ENCODE results near the gene SNRPA1. TPM values are rescaled to one million over a fixed set of nuclear protein-coding genes. Genes with fewer than 3 reads are reported as not detected.
A peak's percentile ranks its signal among the peaks of the same experiment; 100 is the strongest.
"Not testable (repeated sequence)": the region's sequence is repeated elsewhere in the genome, so short reads cannot be mapped to it uniquely, and the experiment has no call there.

Gene SNRPA1
- total RNA-seq, 4 donors from 2014 or later = 29.7 to 57.1 (median 47.5) TPM

DNA sequence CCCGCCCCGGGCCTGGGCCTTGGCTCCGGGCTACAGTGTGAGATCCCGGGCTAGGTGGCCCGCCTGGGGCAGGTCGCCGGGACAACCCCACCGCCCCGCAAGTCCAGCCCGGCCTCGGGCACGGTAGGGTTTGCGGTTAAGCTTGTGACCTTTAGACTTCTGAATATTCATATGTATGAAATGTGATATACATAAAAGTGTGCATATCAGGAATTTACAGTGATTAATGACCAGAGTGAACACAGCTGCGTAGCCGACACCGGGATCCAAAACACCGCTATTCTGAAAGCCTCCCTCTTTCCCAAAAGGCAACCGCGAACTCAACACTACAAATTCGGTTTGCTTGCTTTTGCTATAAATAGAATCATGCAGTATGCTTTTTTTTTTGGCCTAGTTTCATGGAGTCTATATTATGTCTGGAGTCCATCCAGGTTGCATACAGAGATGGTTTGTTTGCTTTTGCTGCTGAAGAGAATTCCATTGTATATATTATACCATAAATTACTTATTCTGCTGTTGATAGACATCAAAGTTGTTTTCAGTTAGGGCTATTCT lies 636 bp upstream of the SNRPA1 start:
- WGBS, 2 donors = 4% methylated on average over 7 to 9 of the region's 20 CpGs
- TF ChIP-seq POLR2A (IDR thresholded peaks at IDR 0.05) = no peak
- TF ChIP-seq, protein P1, sequence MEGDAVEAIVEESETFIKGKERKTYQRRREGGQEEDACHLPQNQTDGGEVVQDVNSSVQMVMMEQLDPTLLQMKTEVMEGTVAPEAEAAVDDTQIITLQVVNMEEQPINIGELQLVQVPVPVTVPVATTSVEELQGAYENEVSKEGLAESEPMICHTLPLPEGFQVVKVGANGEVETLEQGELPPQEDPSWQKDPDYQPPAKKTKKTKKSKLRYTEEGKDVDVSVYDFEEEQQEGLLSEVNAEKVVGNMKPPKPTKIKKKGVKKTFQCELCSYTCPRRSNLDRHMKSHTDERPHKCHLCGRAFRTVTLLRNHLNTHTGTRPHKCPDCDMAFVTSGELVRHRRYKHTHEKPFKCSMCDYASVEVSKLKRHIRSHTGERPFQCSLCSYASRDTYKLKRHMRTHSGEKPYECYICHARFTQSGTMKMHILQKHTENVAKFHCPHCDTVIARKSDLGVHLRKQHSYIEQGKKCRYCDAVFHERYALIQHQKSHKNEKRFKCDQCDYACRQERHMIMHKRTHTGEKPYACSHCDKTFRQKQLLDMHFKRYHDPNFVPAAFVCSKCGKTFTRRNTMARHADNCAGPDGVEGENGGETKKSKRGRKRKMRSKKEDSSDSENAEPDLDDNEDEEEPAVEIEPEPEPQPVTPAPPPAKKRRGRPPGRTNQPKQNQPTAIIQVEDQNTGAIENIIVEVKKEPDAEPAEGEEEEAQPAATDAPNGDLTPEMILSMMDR (IDR thresholded peaks at IDR 0.05) = no peak
- intact Hi-C loops (cut with DNase I) = loop anchor here (5.0 kb wide), 1 partner anchor 352 kb away; no protein-coding TSS in a partner anchor
- H3K4me1 ChIP-seq = peaks cover 6 to 47% (median 25%) of the 10 kb centered on the region in 3 donors
- peak overlapping the region; percentile 91 to 99 (median 94) for H3K27ac ChIP-seq
- peaks cover 0 to 14% (median 0%) of the 10 kb centered on the region in 3 donors for H3K36me3 ChIP-seq
- H3K9me3 ChIP-seq = no peaks in the 10 kb centered on the region
- H3K27me3 ChIP-seq = no peaks in the 10 kb centered on the region
- DNase-seq = no peak
- peak overlapping the region; percentile 73 to 94 (median 82) for H3K4me3 ChIP-seq

DNA sequence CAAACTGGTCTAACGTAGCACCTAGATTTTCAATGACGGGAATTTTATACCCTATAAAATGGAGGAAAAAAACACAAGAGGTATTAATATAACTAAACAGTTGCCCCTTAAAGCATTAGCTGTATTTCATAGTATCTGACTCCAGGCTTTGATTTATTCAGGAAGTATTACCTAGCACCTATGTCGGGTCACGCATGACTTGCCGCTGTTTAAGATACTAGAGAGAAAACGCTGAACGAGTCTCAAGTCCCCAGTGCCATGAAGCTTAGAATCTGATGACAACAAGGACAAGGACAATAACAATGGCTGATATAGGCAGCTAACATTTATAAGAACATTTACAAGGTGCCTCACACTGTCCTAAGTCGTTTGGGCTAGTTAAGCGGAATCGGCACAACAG lies 1.9 kb downstream of the SNRPA1 start:
- TF ChIP-seq, protein P1 (IDR thresholded peaks at IDR 0.05) = no peak
- no peak for TF ChIP-seq POLR2A (IDR thresholded peaks at IDR 0.05)
- H3K27me3 ChIP-seq = no peaks in the 10 kb centered on the region
- WGBS, 2 donors = 26 to 39% methylated on average over 10 of the region's 10 CpGs
- intact Hi-C loops (cut with DNase I) = no loop called here
- peaks cover 6 to 57% (median 25%) of the 10 kb centered on the region in 3 donors for H3K4me1 ChIP-seq
- H3K4me3 ChIP-seq = peak overlapping the region; percentile 73 to 94 (median 82)
- peaks cover 0 to 40% (median 0%) of the 10 kb centered on the region in 3 donors for H3K36me3 ChIP-seq
- peak overlapping the region in 3 of 4 donors; percentile 94 to 99 (median 95) for H3K27ac ChIP-seq
- no peak for DNase-seq
- H3K9me3 ChIP-seq = no peaks in the 10 kb centered on the region

DNA sequence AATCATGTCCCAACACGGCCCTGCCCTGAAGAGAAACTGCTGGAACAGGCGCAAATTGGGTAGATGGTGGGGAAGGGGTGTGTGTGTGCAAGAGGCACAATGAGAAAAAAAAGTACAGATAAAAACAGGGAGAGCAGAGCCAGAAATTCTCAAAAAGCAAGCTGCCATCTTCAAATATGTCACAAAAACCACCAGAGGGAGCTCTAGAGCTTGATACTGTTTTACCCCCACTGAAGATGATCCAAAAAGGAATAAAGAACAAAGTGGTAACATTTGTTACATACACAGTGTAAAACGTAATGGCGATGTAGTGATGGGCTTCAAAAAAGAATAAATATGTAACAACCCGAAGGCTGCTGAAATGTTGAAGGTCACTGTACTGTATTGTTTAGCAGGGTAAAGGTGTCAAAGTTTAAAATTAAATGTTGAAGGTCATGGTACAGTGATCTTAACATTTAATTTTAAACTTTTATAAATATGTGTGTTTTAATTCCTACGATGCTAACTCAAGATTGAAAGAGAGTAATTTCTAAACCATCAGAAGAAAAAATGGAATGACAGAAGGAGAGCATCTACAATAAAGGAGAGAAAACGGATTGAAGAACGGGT lies 6.0 kb downstream of the SNRPA1 start:
- H3K27ac ChIP-seq = no peak overlapping the region
- peaks cover 0 to 81% (median 16%) of the 10 kb centered on the region in 3 donors for H3K36me3 ChIP-seq
- no peak for DNase-seq
- no peak for TF ChIP-seq POLR2A (IDR thresholded peaks at IDR 0.05)
- TF ChIP-seq, protein P1 (IDR thresholded peaks at IDR 0.05) = peak in 5 of 6 experiments; percentile 37 to 67 (median 55)
- WGBS, 2 donors = 52 to 67% methylated on average over 7 to 8 of the region's 8 CpGs
- no peaks in the 10 kb centered on the region for H3K9me3 ChIP-seq
- no peaks in the 10 kb centered on the region for H3K27me3 ChIP-seq
- intact Hi-C loops (cut with DNase I) = no loop called here
- peaks cover 0 to 41% (median 18%) of the 10 kb centered on the region in 3 donors for H3K4me1 ChIP-seq
- no peak overlapping the region for H3K4me3 ChIP-seq

DNA sequence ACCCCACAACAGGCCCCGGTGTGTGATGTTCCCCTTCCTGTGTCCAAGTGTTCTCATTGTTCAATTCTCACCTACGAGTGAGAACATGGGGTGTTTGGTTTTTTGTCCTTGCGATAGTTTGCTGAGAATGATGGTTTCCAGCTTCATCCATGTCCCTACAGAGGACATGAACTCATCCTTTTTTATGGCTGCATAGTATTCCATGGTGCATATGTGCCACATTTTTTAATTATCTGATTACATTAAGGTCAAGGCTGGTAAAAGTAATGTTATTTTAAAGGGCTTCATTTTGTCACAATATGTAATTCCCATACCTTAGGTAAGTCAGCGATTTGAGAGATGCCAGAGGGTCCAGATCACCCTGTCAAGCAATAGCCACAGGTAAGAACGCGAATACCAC lies 7.7 kb downstream of the SNRPA1 start:
- H3K27me3 ChIP-seq; H3K4me3 ChIP-seq; H3K9me3 ChIP-seq; intact Hi-C loops (cut with DNase I); DNase-seq; H3K27ac ChIP-seq: not testable (repeated sequence)
- H3K4me1 ChIP-seq = peaks cover 0 to 24% (median 4%) of the 10 kb centered on the region in 3 donors
- whole genome bisulfite sequencing, 2 donors = 97% methylated on average over 6 of the region's 6 CpGs
- peaks cover 2 to 98% (median 18%) of the 10 kb centered on the region in 3 donors for H3K36me3 ChIP-seq

DNA sequence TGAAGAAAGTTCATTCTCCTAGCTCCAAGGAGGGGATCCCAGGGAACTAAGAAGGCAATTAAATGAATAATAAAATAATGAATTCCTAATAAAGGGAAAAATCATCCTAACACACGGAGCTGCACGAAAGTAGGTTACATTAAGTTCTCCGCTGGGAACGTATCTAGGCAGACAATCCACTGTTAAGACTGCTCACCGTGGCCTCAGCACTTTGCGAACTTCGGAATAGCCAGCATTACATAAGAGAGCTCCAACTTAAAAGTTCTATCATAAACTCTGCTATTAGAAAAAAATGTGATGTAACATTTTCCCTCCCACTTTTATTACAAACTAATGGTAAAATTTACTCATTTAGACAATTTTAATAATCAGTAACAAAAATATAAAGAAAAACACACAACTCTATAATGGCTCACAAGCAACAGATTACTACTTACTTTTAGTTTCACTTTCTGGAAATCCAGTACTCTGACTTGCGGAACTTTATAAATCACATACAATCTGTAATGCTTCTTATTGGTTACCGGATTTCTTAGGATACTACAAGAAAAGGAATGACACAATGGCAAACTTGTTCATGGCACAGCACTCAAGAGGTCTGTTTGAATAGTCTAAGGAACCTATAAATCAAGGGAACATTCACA lies 8.5 kb downstream of the SNRPA1 start:
- DNase-seq = no peak
- peaks cover 3 to 99% (median 18%) of the 10 kb centered on the region in 3 donors for H3K36me3 ChIP-seq
- no peak overlapping the region for H3K27ac ChIP-seq
- H3K9me3 ChIP-seq = no peaks in the 10 kb centered on the region
- H3K4me1 ChIP-seq = peaks cover 0 to 17% (median 0%) of the 10 kb centered on the region in 3 donors
- no peak overlapping the region for H3K4me3 ChIP-seq
- TF ChIP-seq, protein P1 (IDR thresholded peaks at IDR 0.05) = no peak
- no peak for TF ChIP-seq POLR2A (IDR thresholded peaks at IDR 0.05)
- H3K27me3 ChIP-seq = no peaks in the 10 kb centered on the region
- WGBS, 2 donors = 89 to 90% methylated on average over 9 of the region's 9 CpGs
- intact Hi-C loops (cut with DNase I) = no loop called here
